SU-DHL-6 (cell line): ENCODE measurements around the gene STX5.

ENCODE experiments used
- CTCF ChIP-seq: fragments of 200-600 bp; sonication (generic); IDR thresholded peaks from one replicate; pipeline ENCODE4 v1.5.1; 2017; ENCODE audit warnings: antibody characterized with exemption, mild to moderate bottlenecking, low read length, moderate library complexity; ENCODE audit not compliant: insufficient read depth, poor library complexity, severe bottlenecking
- EZH2phosphoT487 ChIP-seq: fragments of 200-600 bp; sonication (generic), shearing (Covaris generic); conservative IDR thresholded peaks from 2 replicates; pipeline ENCODE4 v1.6.1; 2018; ENCODE audit warnings: mild to moderate bottlenecking, antibody characterized with exemption, low read length, moderate library complexity, mixed read lengths

GRCh38 chr11:62788991-62789390 is 42.9 kb downstream of the STX5 start:
- TF ChIP-seq CTCF, result no peak
- TF ChIP-seq EZH2phosphoT487, result no peak
